ENCODE results near the gene NIPBL.

GRCh38 chr5:36881807-36882206 lies 5.2 kb downstream of the NIPBL start:
- TF ChIP-seq NFIC (IDR thresholded peaks at IDR 0.05) (no peak), RAD21 (IDR thresholded peaks at IDR 0.05; ENCODE audit: low read depth) (no peak), USF1 (IDR thresholded peaks at IDR 0.05) (no peak), FOXM1 (IDR thresholded peaks at IDR 0.05; ENCODE audit: borderline replicate concordance, low read depth) (no peak), YY1 (IDR thresholded peaks at IDR 0.05; ENCODE audit: low read depth) (no peak), MAX (IDR thresholded peaks at IDR 0.05) (no peak), TAF1 (IDR thresholded peaks at IDR 0.05; ENCODE audit: low read depth) (no peak), EP300 (IDR thresholded peaks at IDR 0.05; ENCODE audit: borderline replicate concordance) (no peak), REST (IDR thresholded peaks at IDR 0.05; ENCODE audit: low read depth) (no peak), TEAD4 (IDR thresholded peaks at IDR 0.05) (no peak), TCF12 (IDR thresholded peaks at IDR 0.05; ENCODE audit: low read depth) (no peak)
